B cell (primary cell): Measurements from ENCODE around the gene ZNF212. TPM values are rescaled to one million over a fixed set of nuclear protein-coding genes. Genes with fewer than 3 reads are reported as not detected.

ENCODE experiments used
- ATAC-seq: fragments of 200-7000 bp; cut with Tn5 transposase; one replicate; pipeline ENCODE4 v1.10.0; 2021; ENCODE audit warnings: low read depth, mild to moderate bottlenecking, moderate number of reproducible peaks, moderate library complexity
- CTCF ChIA-PET: fragments of 350-600 bp; sonication (Branson Sonifier 250); formaldehyde crosslinking; loops from one replicate; lab custom pipeline; 2021; ENCODE audit warnings: antibody characterized with exemption, inconsistent platforms; lab: Charles Lee
- POLR2A ChIA-PET: fragments of 350-600 bp; sonication (Branson Sonifier 250); formaldehyde crosslinking; loops from one replicate; lab custom pipeline; 2021; ENCODE audit warnings: antibody characterized with exemption; lab: Charles Lee
- DNase-seq: peaks from one replicate; pipeline ENCODE4 v3.0.0; 2013
- H2AFZ ChIP-seq: 2 replicates; pipeline ENCODE4 v1.6.1; 2012; ENCODE audit warnings: mild to moderate bottlenecking, low read depth, low read length; ENCODE audit not compliant: insufficient read depth, poor library complexity, severe bottlenecking
- H3K27ac ChIP-seq, 2 donors: 1 replicate in 1 of 2; 2 replicates in 1 of 2; pipeline ENCODE4 v1.5.1; 2012 to 2013; ENCODE audit warnings: low read length in 2 of 2, mild to moderate bottlenecking in 2 of 2, moderate library complexity in 1 of 2
- H3K27me3 ChIP-seq, 4 experiments: fragments of 200-600 bp in 1 of 4; sonication (generic) in 1 of 4; replicated peaks in 1 of 4; 1 replicate in 2 of 4; 2 replicates in 2 of 4; pipeline versions ENCODE4 v1.6.1 to v1.7.0; 2013 to 2016; ENCODE audit warnings: low read length in 3 of 4, mild to moderate bottlenecking in 2 of 4, mixed read lengths in 1 of 4, moderate library complexity in 1 of 4; ENCODE audit not compliant: insufficient read depth in 4 of 4, control insufficient read depth in 3 of 4; ENCODE audit errors: control extremely low read depth in 1 of 4
- H3K36me3 ChIP-seq, 2 experiments: replicated peaks in 1 of 2; 1 replicate in 1 of 2; 2 replicates in 1 of 2; pipeline versions ENCODE4 v1.6.1 to v1.7.1; 2013; ENCODE audit warnings: low read length in 1 of 2; ENCODE audit not compliant: insufficient read depth in 2 of 2, control insufficient read depth in 1 of 2; ENCODE audit errors: control extremely low read depth in 1 of 2, extremely low read depth in 1 of 2
- H3K4me1 ChIP-seq, 2 donors: fragments of 200-600 bp in 1 of 2; sonication (generic) in 1 of 2; 1 replicate in 1 of 2; 2 replicates in 1 of 2; pipeline versions ENCODE4 v1.5.1 to v1.6.1; 2013 to 2017; ENCODE audit warnings: low read length in 2 of 2; ENCODE audit not compliant: control insufficient read depth in 2 of 2, insufficient read depth in 2 of 2
- H3K4me2 ChIP-seq: replicated peaks from 2 replicates; pipeline ENCODE3; 2012; ENCODE audit warnings: mild to moderate bottlenecking, low read depth, low read length; ENCODE audit not compliant: poor library complexity, severe bottlenecking
- H3K4me3 ChIP-seq, 5 experiments: fragments of 200-600 bp in 1 of 5; sonication (generic) in 1 of 5; 1 replicate in 3 of 5; 2 replicates in 2 of 5; pipeline versions ENCODE4 v1.5.1 to v1.7.0; 2011 to 2016; ENCODE audit warnings: low read length in 4 of 5, mild to moderate bottlenecking in 4 of 5, low read depth in 2 of 5, control low read depth in 1 of 5, moderate library complexity in 1 of 5; ENCODE audit not compliant: insufficient read depth in 1 of 5; ENCODE audit errors: control extremely low read depth in 1 of 5, extremely low read depth in 1 of 5
- H3K79me2 ChIP-seq: fragments of 200-600 bp; sonication (generic); one replicate; pipeline ENCODE4 v1.6.0; 2016; ENCODE audit warnings: low read length; ENCODE audit not compliant: control insufficient read depth, insufficient read depth
- H3K9ac ChIP-seq: fragments of 200-600 bp; sonication (generic); 2 replicates; pipeline ENCODE4 v1.6.1; 2017; ENCODE audit warnings: mild to moderate bottlenecking, low read length, moderate library complexity
- H3K9me3 ChIP-seq, 3 donors: one replicate each; pipeline versions ENCODE4 v1.6.1 to v1.7.1; 2013; ENCODE audit warnings: low read length in 2 of 3; ENCODE audit not compliant: control insufficient read depth in 2 of 3, insufficient read depth in 1 of 3; ENCODE audit errors: control extremely low read depth in 1 of 3
- H4K20me1 ChIP-seq: 2 replicates; pipeline ENCODE4 v1.6.0; 2012; ENCODE audit warnings: mild to moderate bottlenecking, low read length; ENCODE audit not compliant: insufficient read depth, control insufficient read depth, poor library complexity, severe bottlenecking
- H3K27ac Mint-ChIP-seq: one replicate; pipeline ENCODE4 v1.8.0; 2021; ENCODE audit warnings: mixed read lengths
- H3K27me3 Mint-ChIP-seq: one replicate; pipeline ENCODE4 v1.8.0; 2021; ENCODE audit warnings: mixed read lengths
- H3K4me1 Mint-ChIP-seq: one replicate; pipeline ENCODE4 v1.8.0; 2021; ENCODE audit warnings: mixed read lengths
- H3K4me3 Mint-ChIP-seq: one replicate; pipeline ENCODE4 v1.8.0; 2021; ENCODE audit warnings: mixed read lengths
- H3K9me3 Mint-ChIP-seq: one replicate; pipeline ENCODE4 v1.8.0; 2022; ENCODE audit warnings: mixed read lengths; ENCODE audit not compliant: insufficient read depth
- CTCF ChIP-seq: fragments of 200-600 bp; IDR thresholded peaks from one replicate; pipeline ENCODE4 v1.8.0; 2022; ENCODE audit warnings: antibody characterized with exemption, mild to moderate bottlenecking
- EZH2 ChIP-seq: IDR thresholded peaks from 2 replicates; pipeline ENCODE4 v1.6.1; 2012; ENCODE audit warnings: borderline replicate concordance, low read depth, mild to moderate bottlenecking, moderate library complexity, low read length; ENCODE audit not compliant: insufficient read depth, poor library complexity, severe bottlenecking
- WGBS: methylation state at CpG from one replicate; pipeline ENCODE4 v1.1.5; 2013; ENCODE audit warnings: missing lambda C conversion rate; ENCODE audit not compliant: insufficient coverage; 5-methylcytosine and 5-hydroxymethylcytosine counted together
- intact Hi-C: fragments of 100-400 bp; cut with micrococcal nuclease; formaldehyde crosslinking; loops from one replicate; pipeline ENCODE4 v1.10.0; 2022
- polyA plus RNA-seq: library from polyadenylated mRNA; depleted of rRNA; stranded (reverse); fragments of >200 nt; gene quantifications from 2 replicates; pipeline ENCODE4 v1.2.3, GENCODE V29; 2012
- total RNA-seq, 2 donors: library from RNA; stranded (reverse); fragments of 120-200 nt in 1 of 2; gene quantifications; 1 replicate in 1 of 2; 2 replicates in 1 of 2; pipeline versions ENCODE4 v1.2.3 to v1.2.4, GENCODE V29; 2013 to 2022

Gene ZNF212
- total and polyA plus RNA-seq, 2 donors (not counting 1 experiment from before 2014, with no cell fraction given) = 8.1 to 22.5 TPM

GRCh38 chr7:149191851-149192250 lies 47.6 kb upstream of the ZNF212 start:
- no peak overlapping the region for H3K27ac ChIP-seq
- H3K36me3 ChIP-seq = no peaks in the 10 kb centered on the region
- intact Hi-C loops = no loop called here
- H3K27me3 Mint-ChIP-seq = no peaks in the 10 kb centered on the region
- H3K27me3 ChIP-seq = no peaks in the 10 kb centered on the region
- ATAC-seq = no peak
- H3K9ac ChIP-seq = no peak overlapping the region
- H3K4me3 ChIP-seq = no peak overlapping the region
- no peak for TF ChIP-seq CTCF
- H3K4me1 ChIP-seq = peaks cover 11 to 14% of the 10 kb centered on the region in 2 donors
- ChIA-PET CTCF (interaction anchor here (0.7 kb wide), 1 partner anchor 56 kb away, joined by 3 read pairs; no protein-coding TSS in a partner anchor), POLR2A (interaction anchor here (0.7 kb wide), 1 partner anchor 15 kb away, joined by 5 read pairs; no protein-coding TSS in a partner anchor)
- peak overlapping the region; percentile 91 for H3K4me3 Mint-ChIP-seq
- H3K9me3 ChIP-seq = no peaks in the 10 kb centered on the region
- no peak overlapping the region for H3K27ac Mint-ChIP-seq
- 58% methylated on average over 2 of the region's 5 CpGs for WGBS
- peaks cover 23% of the 10 kb centered on the region for H3K4me1 Mint-ChIP-seq
- no peaks in the 10 kb centered on the region for H3K9me3 Mint-ChIP-seq
- peaks cover 10% of the 10 kb centered on the region for H3K79me2 ChIP-seq
- H2AFZ ChIP-seq = no peak overlapping the region
- no peak overlapping the region for H3K4me2 ChIP-seq
- DNase-seq = no peak
- H4K20me1 ChIP-seq = peaks cover 8% of the 10 kb centered on the region

- POLR2A ChIA-PET = interaction anchor here (1.0 to 1.2 kb wide), 4 partner anchors 48 to 228 kb away, joined by 3 to 7 read pairs (median 3); partner anchors contain the start of genes ZNF398 and ZNF425
- Histone ChIP-seq H3K27ac (peak overlapping the region in 1 of 2 donors; percentile 76), H2AFZ (peak overlapping the region; percentile 94), H3K36me3 (peaks cover 1 to 10% of the 10 kb centered on the region in 2 experiments), H3K27me3 (no peaks in the 10 kb centered on the region), H4K20me1 (peaks cover 10% of the 10 kb centered on the region), H3K9me3 (no peaks in the 10 kb centered on the region), H3K79me2 (peaks cover 28% of the 10 kb centered on the region), H3K9ac (peak overlapping the region; percentile 94), H3K4me3 (peak overlapping the region in 4 of 5 experiments; percentile 79 to 92 (median 87)), H3K4me1 (peaks cover 14 to 18% of the 10 kb centered on the region in 2 donors), H3K4me2 (peak overlapping the region; percentile 90)
- Mint-ChIP-seq H3K9me3 (no peaks in the 10 kb centered on the region), H3K27me3 (no peaks in the 10 kb centered on the region), H3K27ac (peak overlapping the region; percentile 37), H3K4me1 (peaks cover 38% of the 10 kb centered on the region), H3K4me3 (peak overlapping the region; percentile 88)
- CTCF ChIA-PET = interaction anchor here (0.7 to 2.4 kb wide), 14 partner anchors 9 to 189 kb away, joined by 3 to 18 read pairs (median 4); partner anchors contain the start of genes ZNF398, ZNF425 and ZNF783
- 93% methylated on average over 3 of the region's 4 CpGs for WGBS
- ATAC-seq = no peak
- DNase-seq = no peak
- TF ChIP-seq EZH2 (no peak), CTCF (no peak)
- intact Hi-C loops = loop anchor here (1.0 to 5.0 kb wide), 6 partner anchors 47 to 643 kb away; partner anchors contain the start of genes ZNF398, ZNF425, ZNF746 and ZNF862
Observed at GRCh38 chr7:149194799-149195179, 44.7 kb upstream of the ZNF212 start.
